Measurements from ENCODE around the gene NCAPH2.

Gene NCAPH2

DNA sequence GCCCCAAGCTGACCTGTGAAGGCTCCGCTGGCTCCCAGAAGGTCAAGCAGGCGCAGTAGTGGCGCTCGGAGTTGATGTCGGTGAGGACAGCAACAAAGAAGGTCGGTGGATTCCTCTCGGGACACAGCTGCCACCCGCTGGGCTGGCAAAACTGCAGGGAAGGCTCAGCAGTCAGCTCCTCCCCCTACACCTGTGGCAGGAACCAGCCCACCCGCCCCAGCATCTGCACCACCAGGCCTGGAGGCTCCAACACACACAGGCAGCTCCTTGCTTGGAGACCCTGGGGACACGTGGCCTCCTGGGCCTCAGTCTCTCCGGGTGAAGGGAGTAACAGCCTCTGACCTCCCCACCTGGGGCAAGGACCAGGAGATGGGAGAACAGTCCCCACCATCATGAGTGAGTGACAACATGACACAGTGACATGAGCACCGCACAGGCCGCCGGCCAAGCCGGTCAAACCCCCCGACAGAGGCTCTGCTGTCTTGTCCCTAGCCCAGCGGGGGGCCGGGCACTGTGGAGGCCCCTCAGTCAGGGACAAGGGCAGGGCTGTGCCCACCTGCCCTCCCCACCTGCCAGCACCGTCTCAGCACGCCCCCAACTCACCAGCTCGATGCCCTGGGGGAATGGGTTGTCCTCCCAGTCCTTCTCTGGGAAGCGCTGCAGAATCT, 40.1 kb upstream of the NCAPH2 start:
- no peak for DNase-seq
- Mint-ChIP-seq H3K4me1 (peaks cover 25% of the 10 kb centered on the region), H3K4me3 (no peak overlapping the region), H3K36me3 (ENCODE audit: low read depth) (peaks cover 14% of the 10 kb centered on the region), H3K27ac (no peak overlapping the region), H3K9me3 (no peaks in the 10 kb centered on the region), H3K27me3 (ENCODE audit: low read depth, poor library complexity) (no peaks in the 10 kb centered on the region)
- TF ChIP-seq, protein P1, sequence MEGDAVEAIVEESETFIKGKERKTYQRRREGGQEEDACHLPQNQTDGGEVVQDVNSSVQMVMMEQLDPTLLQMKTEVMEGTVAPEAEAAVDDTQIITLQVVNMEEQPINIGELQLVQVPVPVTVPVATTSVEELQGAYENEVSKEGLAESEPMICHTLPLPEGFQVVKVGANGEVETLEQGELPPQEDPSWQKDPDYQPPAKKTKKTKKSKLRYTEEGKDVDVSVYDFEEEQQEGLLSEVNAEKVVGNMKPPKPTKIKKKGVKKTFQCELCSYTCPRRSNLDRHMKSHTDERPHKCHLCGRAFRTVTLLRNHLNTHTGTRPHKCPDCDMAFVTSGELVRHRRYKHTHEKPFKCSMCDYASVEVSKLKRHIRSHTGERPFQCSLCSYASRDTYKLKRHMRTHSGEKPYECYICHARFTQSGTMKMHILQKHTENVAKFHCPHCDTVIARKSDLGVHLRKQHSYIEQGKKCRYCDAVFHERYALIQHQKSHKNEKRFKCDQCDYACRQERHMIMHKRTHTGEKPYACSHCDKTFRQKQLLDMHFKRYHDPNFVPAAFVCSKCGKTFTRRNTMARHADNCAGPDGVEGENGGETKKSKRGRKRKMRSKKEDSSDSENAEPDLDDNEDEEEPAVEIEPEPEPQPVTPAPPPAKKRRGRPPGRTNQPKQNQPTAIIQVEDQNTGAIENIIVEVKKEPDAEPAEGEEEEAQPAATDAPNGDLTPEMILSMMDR (IDR thresholded peaks at IDR 0.05) = no peak

DNA sequence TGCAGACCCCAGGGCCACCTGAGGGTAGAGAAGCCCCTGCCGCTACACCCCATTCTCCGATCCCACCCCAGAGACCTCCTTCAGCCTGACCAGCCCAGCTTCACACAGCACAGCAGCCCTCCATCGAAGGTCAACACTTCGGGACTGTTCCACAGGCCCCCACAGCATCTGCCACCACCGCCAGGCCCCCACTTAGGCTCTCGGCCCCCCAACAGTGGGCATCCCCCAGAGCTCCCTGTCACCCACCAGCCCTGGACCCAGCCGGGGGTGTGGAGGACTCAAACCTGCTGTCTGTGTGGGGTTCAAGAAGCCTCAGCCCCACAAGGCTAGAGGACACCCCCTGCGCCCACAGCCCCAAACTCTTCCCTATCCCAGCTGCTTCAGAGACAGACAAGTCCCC, 39.4 kb upstream of the NCAPH2 start:
- Mint-ChIP-seq H3K4me1 (peaks cover 33% of the 10 kb centered on the region), H3K27ac (no peak overlapping the region), H3K9me3 (no peaks in the 10 kb centered on the region), H3K27me3 (ENCODE audit: low read depth, poor library complexity) (no peaks in the 10 kb centered on the region), H3K36me3 (ENCODE audit: low read depth) (peaks cover 13% of the 10 kb centered on the region), H3K4me3 (no peak overlapping the region)
- TF ChIP-seq, protein P1 (IDR thresholded peaks at IDR 0.05) = no peak
- no peak for DNase-seq

DNA sequence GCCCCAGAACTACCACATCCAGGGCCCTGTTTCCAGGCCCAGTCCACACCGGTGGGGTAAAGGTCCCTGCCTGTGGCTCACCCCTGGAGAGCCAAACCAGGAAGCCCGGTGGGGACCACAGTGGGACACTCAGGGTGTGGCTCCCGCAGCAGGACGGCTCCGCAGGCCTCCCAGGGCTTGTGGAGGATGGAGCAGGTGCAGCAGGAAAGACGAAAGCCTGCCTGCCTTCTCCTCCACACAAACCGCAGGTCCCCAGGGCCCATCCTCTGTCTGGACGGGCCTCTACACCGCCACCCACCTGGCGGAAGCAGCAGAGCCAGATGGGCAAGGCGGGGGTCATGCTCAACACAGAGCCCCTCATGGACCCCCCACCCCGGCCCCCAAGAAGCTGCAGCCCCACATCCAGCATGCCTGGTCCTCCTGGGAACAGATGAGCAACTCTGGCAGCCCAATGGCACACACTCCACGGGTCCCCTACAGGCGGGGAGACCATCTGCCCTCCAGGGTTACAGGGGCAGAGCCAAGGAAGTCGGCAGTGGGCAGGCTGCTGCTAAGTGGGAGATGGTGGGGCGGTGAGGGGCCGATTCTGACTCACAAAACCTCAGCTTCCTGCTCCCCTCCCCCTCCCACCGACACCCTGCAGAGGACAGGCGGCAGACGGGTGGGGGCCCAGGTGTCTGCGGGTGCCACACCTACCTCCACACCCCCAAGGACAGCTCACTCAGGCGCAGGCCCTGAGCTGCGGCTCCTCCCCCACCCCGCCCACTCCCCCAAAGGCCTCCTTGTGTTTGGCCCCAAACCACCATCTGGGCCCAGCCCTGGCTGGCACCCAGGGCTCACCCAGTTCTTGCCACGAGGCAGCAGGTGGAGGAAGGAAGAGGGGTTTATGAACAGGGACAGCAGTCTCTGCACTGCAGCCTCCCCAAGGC, 38.4 kb upstream of the NCAPH2 start:
- H3K9me3 Mint-ChIP-seq = no peaks in the 10 kb centered on the region
- no peaks in the 10 kb centered on the region for H3K27me3 Mint-ChIP-seq (ENCODE audit: low read depth, poor library complexity)
- no peak for DNase-seq
- H3K4me3 Mint-ChIP-seq = no peak overlapping the region
- H3K27ac Mint-ChIP-seq = no peak overlapping the region
- peaks cover 10% of the 10 kb centered on the region for H3K36me3 Mint-ChIP-seq (ENCODE audit: low read depth)
- peaks cover 40% of the 10 kb centered on the region for H3K4me1 Mint-ChIP-seq
- TF ChIP-seq, protein P1 (IDR thresholded peaks at IDR 0.05) = no peak

DNA sequence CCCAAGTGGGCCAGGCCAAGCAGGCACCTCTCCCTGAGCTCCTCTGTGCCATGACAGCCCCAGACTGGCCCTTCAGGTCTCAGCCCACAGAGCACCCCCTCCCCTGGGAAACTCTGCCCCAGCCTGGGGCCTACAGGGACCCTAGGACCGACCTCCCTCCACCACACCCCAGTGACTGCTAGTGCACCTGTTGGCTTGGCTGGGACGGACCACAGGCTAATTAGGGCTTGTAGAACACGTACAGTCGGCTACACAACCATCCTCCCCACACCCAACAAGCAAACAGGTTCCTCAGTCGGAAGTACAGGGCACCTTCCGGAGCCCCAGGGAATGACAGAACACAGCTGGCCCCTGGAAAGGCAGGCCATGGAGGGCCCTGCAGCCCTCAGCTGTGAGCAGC, 37.5 kb upstream of the NCAPH2 start:
- no peak for DNase-seq
- TF ChIP-seq, protein P1 (IDR thresholded peaks at IDR 0.05) = no peak
- Mint-ChIP-seq H3K9me3 (no peaks in the 10 kb centered on the region), H3K27me3 (ENCODE audit: low read depth, poor library complexity) (no peaks in the 10 kb centered on the region), H3K27ac (no peak overlapping the region), H3K4me3 (no peak overlapping the region), H3K4me1 (peaks cover 44% of the 10 kb centered on the region), H3K36me3 (ENCODE audit: low read depth) (peaks cover 10% of the 10 kb centered on the region)

DNA sequence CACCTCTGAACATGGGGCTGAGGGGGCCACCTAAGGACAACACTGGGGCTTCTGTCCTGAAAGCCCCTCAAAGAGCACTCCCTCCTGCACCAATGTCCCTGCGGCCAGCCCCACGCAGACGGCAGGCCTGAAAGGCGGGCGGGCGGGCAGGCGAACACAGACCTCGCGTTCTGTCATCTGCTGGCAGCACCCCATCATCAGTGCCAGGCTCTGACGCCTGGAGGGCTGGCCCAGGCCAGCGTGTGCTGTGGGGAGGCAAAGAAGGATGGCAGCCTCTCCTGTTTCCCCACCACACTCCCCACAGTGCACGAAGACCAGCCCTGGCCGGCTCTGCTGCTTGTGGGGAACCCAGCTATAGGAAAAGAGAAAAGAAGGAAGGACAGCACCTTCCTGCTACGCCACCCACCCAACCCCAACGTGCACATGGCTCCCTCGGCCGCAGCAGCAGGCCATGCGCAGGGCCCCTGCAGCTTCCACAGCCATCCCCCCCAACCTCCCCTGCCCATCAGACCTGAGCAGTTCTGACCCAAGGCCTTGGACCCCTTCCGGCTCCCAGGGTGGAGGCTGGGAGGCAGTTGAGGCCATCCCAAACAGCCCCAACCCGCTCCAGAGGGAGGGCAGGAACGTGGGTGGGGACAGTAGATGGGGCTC, 36.7 kb upstream of the NCAPH2 start:
- Mint-ChIP-seq H3K36me3 (ENCODE audit: low read depth) (peaks cover 8% of the 10 kb centered on the region), H3K27ac (no peak overlapping the region), H3K9me3 (no peaks in the 10 kb centered on the region), H3K27me3 (ENCODE audit: low read depth, poor library complexity) (no peaks in the 10 kb centered on the region), H3K4me1 (peaks cover 48% of the 10 kb centered on the region), H3K4me3 (no peak overlapping the region)
- TF ChIP-seq, protein P1 (IDR thresholded peaks at IDR 0.05) = no peak
- DNase-seq = no peak
